ENCODE results near the gene SULT1B1. TPM values are rescaled to one million over a fixed set of nuclear protein-coding genes. Genes with fewer than 3 reads are reported as not detected.

Gene SULT1B1
- total and polyA plus RNA-seq, 2 experiments from 2014 or later, result 0.10 to 2.6 TPM

GRCh38 chr4:69707807-69708206 is 52.6 kb downstream of the SULT1B1 start:
- H4K20me1 ChIP-seq (ENCODE audit: insufficient read depth), result no peaks in the 10 kb centered on the region
- H3K36me3 ChIP-seq (ENCODE audit: low read depth), result no peaks in the 10 kb centered on the region
- no peak overlapping the region for H3K9ac ChIP-seq
- in situ Hi-C loops (cut with MboI), result no loop called here
- H3K27me3 ChIP-seq (replicated peaks; ENCODE audit: insufficient read depth), result no peaks in the 10 kb centered on the region
- no peak for DNase-seq
- TF ChIP-seq EZH2phosphoT487 (IDR thresholded peaks at IDR 0.05; ENCODE audit: insufficient read depth, low read depth), result no peak
- TF ChIP-seq EZH2 (IDR thresholded peaks at IDR 0.05; ENCODE audit: insufficient read depth, poor library complexity, severe bottlenecking), result no peak
- no peak overlapping the region for H3K4me2 ChIP-seq (ENCODE audit: unreplicated experiment)
- H3K9me2 ChIP-seq (ENCODE audit: insufficient read depth), result no peaks in the 10 kb centered on the region
- H3K9me3 ChIP-seq (ENCODE audit: low read depth), result no peaks in the 10 kb centered on the region
- H3K4me1 ChIP-seq (ENCODE audit: insufficient read depth), result no peaks in the 10 kb centered on the region
- H3K4me3 ChIP-seq, result no peak overlapping the region
- H2AFZ ChIP-seq, result no peak overlapping the region
- no peaks in the 10 kb centered on the region for H3K79me2 ChIP-seq (ENCODE audit: insufficient read depth)
- H3F3A ChIP-seq (ENCODE audit: insufficient read depth), result no peaks in the 10 kb centered on the region
- no peak overlapping the region for H3K27ac ChIP-seq

GRCh38 chr4:69702201-69702600 is 58.2 kb downstream of the SULT1B1 start:
- Histone ChIP-seq H3K27me3 (replicated peaks; ENCODE audit: insufficient read depth) (no peaks in the 10 kb centered on the region; the same call in 1 of the 2 replicates), H3K9me2 (ENCODE audit: insufficient read depth) (no peaks in the 10 kb centered on the region), H2AFZ (no peak overlapping the region), H3K9me3 (ENCODE audit: low read depth) (no peaks in the 10 kb centered on the region), H3K36me3 (ENCODE audit: low read depth) (no peaks in the 10 kb centered on the region), H3K4me3 (no peak overlapping the region), H3K27ac (no peak overlapping the region), H4K20me1 (ENCODE audit: insufficient read depth) (no peaks in the 10 kb centered on the region), H3K9ac (no peak overlapping the region), H3K4me2 (ENCODE audit: unreplicated experiment) (no peak overlapping the region), H3K4me1 (ENCODE audit: insufficient read depth) (no peaks in the 10 kb centered on the region), H3K79me2 (ENCODE audit: insufficient read depth) (no peaks in the 10 kb centered on the region), H3F3A (ENCODE audit: insufficient read depth) (no peaks in the 10 kb centered on the region)
- no peak for TF ChIP-seq EZH2 (IDR thresholded peaks at IDR 0.05; ENCODE audit: insufficient read depth, poor library complexity, severe bottlenecking)
- TF ChIP-seq EZH2phosphoT487 (IDR thresholded peaks at IDR 0.05; ENCODE audit: insufficient read depth, low read depth), result no peak
- 78 to 88% methylated on average over 3 of the region's 3 CpGs for WGBS, 2 experiments (ENCODE audit: low coverage in 1 of 2, low lambda C conversion rate in 2 of 2, missing lambda C conversion rate in 2 of 2)
- in situ Hi-C loops (cut with MboI), result no loop called here
- no peak for DNase-seq

- no peaks in the 10 kb centered on the region for H4K20me1 ChIP-seq (ENCODE audit: insufficient read depth)
- H3K79me2 ChIP-seq (ENCODE audit: insufficient read depth), result no peaks in the 10 kb centered on the region
- H3K27me3 ChIP-seq (replicated peaks; ENCODE audit: insufficient read depth), result no peaks in the 10 kb centered on the region; the same call in 1 of the 2 replicates
- H3K36me3 ChIP-seq (ENCODE audit: low read depth), result no peaks in the 10 kb centered on the region
- TF ChIP-seq EZH2 (IDR thresholded peaks at IDR 0.05; ENCODE audit: insufficient read depth, poor library complexity, severe bottlenecking), result no peak
- no peak for TF ChIP-seq EZH2phosphoT487 (IDR thresholded peaks at IDR 0.05; ENCODE audit: insufficient read depth, low read depth)
- H3K27ac ChIP-seq, result no peak overlapping the region
- H3K4me2 ChIP-seq (ENCODE audit: unreplicated experiment), result no peak overlapping the region
- WGBS, 2 experiments (ENCODE audit: low coverage in 1 of 2, low lambda C conversion rate in 2 of 2, missing lambda C conversion rate in 2 of 2), result 26 to 27% methylated on average over 4 of the region's 4 CpGs
- H3K9me3 ChIP-seq (ENCODE audit: low read depth), result no peaks in the 10 kb centered on the region
- H3K4me3 ChIP-seq, result no peak overlapping the region
- no peaks in the 10 kb centered on the region for H3K4me1 ChIP-seq (ENCODE audit: insufficient read depth)
- no peaks in the 10 kb centered on the region for H3F3A ChIP-seq (ENCODE audit: insufficient read depth)
- H3K9ac ChIP-seq, result no peak overlapping the region
- H3K9me2 ChIP-seq (ENCODE audit: insufficient read depth), result no peaks in the 10 kb centered on the region
- in situ Hi-C loops (cut with MboI), result no loop called here
- H2AFZ ChIP-seq, result no peak overlapping the region
- DNase-seq, result no peak
Measured at GRCh38 chr4:69701696-69702095, 58.7 kb downstream of the SULT1B1 start.

GRCh38 chr4:69697536-69698242 is 62.7 kb downstream of the SULT1B1 start:
- no peaks in the 10 kb centered on the region for H4K20me1 ChIP-seq (ENCODE audit: insufficient read depth)

More at GRCh38 chr4:69697536-69698242, 62.7 kb downstream of the SULT1B1 start:
- in situ Hi-C loops (cut with MboI), result loop anchor here (10.0 to 25.0 kb wide), 3 partner anchors 127 to 815 kb away; partner anchors contain the start of genes AMTN and ODAM
- WGBS, 2 experiments (ENCODE audit: low coverage in 1 of 2, low lambda C conversion rate in 2 of 2, missing lambda C conversion rate in 2 of 2), result 69 to 70% methylated on average over 1 of the region's 1 CpG
- TF ChIP-seq EZH2 (IDR thresholded peaks at IDR 0.05; ENCODE audit: insufficient read depth, poor library complexity, severe bottlenecking) (no peak), EZH2phosphoT487 (IDR thresholded peaks at IDR 0.05; ENCODE audit: insufficient read depth, low read depth) (no peak)
- Histone ChIP-seq H3F3A (ENCODE audit: insufficient read depth) (no peaks in the 10 kb centered on the region), H3K36me3 (ENCODE audit: low read depth) (no peaks in the 10 kb centered on the region), H3K9me2 (ENCODE audit: insufficient read depth) (no peaks in the 10 kb centered on the region), H3K9me3 (ENCODE audit: low read depth) (no peaks in the 10 kb centered on the region), H3K4me1 (ENCODE audit: insufficient read depth) (no peaks in the 10 kb centered on the region), H3K9ac (no peak overlapping the region), H3K4me3 (no peak overlapping the region), H3K79me2 (ENCODE audit: insufficient read depth) (no peaks in the 10 kb centered on the region), H2AFZ (no peak overlapping the region), H3K4me2 (ENCODE audit: unreplicated experiment) (no peak overlapping the region), H3K27me3 (replicated peaks; ENCODE audit: insufficient read depth) (no peaks in the 10 kb centered on the region; the same call in 1 of the 2 replicates), H3K27ac (no peak overlapping the region)
- DNase-seq, result no peak

Data from GM23248 (cell line).